HG02610 (cell line): ENCODE data around the gene GNAL.

Experiments
- ATAC-seq: cut with Tn5 transposase; IDR thresholded peaks from one replicate; pipeline ENCODE4 v1.9.1; 2021; ENCODE audit warnings: mild to moderate bottlenecking, moderate library complexity; ENCODE audit not compliant: unreplicated experiment

GNAL gene

DNA sequence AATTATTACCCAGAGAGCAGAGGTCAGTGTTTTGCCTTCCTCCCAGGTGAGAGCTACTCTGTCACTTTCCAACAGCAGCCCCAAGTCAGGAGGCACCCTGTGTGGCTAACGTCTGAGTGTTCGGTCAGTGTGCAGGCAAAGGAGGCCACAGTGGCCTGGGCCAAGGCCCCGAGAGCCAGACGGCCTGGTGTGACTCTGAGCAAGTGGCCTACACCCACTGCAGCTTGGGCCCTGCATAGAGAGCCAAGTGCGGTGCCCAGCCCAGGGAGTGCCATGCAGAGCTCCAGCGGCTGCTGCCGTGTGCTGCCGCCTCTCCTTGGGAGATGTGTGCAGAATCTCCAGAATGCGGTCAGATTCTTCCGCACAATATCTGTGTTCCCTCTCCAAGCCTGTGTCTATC lies 70.4 kb downstream of the GNAL start:
- no peak for ATAC-seq

DNA sequence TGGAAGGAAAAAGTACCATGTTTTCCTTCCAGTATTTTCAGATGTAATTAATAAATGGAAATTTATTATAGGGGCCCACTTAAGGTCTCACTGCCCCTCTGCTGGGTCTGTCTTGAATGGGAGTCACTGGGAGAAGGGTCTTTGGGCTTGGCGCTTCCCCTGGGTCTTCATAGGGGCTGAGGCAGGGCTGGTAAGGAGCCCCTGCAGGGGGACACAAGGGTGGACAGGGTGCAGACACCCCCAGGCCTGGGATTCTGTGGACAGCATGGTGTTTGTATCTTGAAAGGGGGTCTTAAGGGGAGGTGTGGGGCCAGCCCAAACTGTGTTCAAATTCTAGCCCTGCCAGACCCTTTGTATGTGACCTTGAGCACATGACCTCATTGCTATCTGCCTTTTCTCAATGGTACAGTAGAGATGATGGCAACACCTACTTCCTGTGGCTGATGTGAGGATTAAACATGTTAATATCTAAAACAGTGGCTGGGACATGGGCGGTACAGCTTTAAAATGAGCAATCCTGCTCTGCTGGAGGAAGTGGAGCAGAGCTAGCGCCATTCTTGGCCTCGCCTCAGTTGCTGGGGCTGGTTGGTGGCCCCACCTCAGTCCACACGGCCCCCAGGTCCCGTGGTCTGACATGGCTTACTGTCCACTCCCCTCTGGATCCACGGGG lies 71.6 kb downstream of the GNAL start:
- ATAC-seq: no peak

DNA sequence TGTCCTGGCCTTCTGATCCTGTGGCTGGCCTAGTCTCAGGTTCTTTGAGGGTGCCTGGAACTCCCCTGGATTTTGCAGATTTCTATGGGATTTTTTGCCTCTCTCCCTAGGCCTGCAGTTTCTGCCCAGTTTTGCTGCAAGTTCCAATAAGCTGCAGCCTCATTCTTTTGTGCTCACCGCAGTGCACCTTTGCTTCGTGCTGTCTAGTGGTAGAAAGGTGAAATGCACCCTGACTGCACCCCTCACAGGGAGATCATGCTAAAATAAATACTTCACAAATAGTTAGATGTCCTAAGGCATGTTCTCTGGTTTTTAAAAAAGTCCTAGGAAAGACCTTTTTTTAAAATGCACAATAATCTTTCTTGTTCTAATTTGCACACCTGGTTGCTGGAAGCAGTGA lies 72.5 kb downstream of the GNAL start:
- no peak for ATAC-seq

DNA sequence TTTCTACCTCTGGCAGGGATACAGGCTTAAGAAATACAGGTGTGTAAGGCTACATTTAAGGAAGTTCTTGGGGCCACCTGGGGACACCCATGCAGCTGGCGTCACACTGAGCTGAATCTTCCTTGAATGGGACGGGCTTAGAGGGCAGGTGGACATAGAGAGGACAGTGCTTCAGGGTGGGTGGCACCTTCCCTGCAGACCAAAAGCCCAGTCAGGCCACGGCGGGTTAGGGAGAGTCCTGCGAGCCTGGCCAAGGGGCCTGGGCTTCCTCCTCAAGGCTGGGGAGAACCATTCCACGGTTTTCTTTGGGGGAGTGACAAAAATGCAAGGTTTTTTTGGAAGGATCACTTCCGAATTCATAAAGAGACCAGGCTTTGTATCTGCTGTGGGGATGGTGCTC lies 73.4 kb downstream of the GNAL start:
- ATAC-seq: no peak

DNA sequence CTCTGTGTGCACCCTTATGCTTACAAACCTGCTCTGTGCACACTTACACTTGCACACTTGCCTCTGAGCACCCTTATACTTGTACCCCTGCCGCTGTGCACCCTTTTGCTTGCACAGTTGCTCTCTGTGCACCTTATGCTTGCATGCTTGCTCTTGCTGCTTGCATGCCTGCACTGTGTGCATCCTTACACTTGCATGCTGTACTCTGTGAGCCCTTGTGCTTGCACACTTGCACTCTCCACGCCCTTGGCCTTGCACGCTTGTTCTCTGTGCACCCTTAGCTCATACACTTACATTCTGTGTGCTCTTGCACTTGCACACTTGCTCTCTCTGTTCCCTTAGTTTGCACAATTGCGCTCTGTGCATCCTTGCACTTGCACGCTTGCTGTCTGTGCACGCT lies 78.3 kb downstream of the GNAL start:
- no peak for ATAC-seq

DNA sequence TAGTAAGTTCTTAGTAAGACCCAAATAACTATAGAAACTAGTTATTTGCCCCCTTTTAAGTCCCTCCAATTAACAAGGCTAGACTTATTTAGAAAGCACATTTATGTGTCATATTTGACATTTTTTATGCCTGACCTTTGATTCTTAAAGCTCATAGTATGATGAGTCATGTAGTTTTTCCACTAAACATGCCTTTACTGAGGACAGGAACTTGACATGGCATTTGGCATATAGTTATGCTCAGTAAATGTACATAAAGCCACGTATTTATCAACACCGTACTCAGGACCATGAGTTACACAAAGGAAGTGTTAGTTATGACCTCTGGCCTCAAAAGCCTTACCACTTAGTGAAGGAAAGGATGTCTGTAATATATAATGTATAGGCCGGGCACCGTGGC lies 78.9 kb downstream of the GNAL start:
- ATAC-seq: no peak

DNA sequence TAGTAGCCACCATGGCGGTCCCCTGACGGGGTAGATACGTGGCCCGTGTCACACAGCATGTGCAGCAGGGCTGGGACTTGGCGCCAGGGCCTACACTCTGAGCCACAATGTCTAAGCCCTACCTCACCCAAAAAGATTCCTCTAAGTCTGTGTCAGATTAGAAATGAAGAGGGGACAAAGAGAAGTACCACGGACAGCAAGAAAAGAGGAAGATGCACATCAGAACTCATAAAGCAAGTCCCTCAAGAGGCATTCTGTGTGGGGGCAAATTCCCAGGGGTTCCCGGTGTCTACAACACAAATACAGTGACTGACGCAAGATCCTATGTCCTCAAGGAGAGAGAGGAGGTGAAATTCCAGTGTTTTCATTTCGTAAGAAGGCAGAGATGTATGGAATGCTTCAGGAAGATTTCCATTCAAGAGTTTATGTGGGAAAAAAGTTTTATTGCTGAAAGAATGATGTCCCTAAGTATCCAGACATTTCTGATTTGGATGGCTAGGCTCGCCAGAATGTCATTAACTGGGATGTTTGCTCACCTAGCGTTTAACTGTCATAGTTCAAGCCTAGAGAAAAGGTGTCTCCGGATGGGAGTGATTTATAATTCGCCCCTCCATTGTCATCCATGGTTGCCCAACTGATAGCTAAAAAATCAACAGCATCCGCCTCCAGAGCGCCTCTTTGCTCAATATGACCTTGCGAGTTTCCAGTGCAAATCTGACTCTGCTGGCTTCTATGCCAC lies 86.5 kb downstream of the GNAL start:
- ATAC-seq: no peak

DNA sequence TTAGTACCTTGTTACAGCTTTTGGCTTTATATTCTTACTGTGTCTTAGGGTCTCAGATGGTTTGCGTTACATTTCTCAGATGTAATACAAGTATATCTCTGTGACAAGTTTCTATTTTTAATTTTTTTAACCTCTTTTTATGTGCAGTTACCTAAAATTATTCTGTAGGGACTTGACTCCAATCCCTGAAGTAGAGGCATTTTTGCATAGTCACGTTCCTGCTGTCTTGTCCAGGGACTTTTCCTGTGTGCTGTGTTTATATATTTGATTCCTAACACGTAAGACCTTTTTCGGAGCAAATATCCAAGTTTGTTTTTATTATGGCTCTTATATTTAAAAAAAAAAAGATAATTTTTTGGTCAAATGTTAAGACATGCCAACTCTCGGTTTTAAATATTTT lies 91.0 kb downstream of the GNAL start:
- no peak for ATAC-seq

DNA sequence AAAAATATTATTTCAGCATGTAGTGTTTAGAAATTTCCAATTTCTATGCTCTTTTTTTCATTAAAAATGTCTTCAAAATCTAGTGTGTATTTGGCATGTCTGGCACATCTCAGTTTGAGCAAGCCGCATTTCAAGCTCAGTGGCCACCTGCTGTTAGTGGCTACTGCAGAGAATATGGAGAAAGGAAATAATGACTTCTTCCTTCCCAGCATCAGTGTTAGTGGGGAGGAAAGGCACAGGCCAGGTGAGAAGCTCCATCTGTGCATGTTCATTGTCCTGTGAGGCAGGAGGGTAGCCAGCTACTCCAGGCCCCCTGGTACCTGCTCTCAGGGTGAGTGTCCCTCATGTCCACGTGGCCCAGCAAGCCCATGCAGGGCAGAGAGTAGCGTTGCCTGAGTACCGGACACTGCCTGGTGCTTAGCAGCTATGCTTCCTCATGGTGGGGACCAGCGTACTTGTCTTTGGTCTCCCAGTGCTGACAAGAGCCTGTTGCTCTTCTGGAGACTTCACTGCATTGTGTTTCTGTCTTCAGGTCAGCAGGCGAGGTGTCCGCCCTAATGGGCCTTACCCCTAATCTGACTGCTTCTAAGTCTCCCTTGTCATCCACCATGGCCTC lies 94.8 kb downstream of the GNAL start:
- no peak for ATAC-seq

DNA sequence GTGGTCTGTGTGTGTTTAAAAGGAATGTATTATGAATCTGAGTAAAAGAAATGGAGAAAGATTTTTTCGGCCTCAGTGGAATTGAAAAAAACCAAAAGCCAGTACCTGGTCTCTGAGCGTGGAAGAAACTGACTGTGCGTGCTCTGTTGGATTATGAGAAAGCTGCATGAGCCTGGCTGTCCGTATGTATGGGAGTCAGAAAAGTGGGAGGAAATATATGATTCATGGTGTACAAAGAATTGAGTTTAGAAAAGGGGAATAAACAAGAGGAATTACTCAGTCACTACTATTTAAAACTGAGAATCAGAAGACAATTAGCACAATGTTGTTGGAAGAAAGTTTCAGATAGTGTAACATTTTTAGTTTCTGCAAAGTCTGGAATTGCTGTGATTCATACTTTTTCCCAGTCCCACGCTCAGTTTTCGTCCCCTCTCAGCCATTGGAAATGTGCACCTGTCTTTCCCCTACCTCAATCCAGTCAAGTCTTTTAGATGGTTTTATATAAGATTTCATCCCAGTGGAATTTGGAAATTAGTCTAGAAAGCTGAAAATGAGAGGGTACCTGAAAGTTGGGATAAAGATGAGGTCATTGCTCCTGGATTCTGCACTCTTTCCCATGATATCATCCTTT lies 95.7 kb downstream of the GNAL start:
- no peak for ATAC-seq

DNA sequence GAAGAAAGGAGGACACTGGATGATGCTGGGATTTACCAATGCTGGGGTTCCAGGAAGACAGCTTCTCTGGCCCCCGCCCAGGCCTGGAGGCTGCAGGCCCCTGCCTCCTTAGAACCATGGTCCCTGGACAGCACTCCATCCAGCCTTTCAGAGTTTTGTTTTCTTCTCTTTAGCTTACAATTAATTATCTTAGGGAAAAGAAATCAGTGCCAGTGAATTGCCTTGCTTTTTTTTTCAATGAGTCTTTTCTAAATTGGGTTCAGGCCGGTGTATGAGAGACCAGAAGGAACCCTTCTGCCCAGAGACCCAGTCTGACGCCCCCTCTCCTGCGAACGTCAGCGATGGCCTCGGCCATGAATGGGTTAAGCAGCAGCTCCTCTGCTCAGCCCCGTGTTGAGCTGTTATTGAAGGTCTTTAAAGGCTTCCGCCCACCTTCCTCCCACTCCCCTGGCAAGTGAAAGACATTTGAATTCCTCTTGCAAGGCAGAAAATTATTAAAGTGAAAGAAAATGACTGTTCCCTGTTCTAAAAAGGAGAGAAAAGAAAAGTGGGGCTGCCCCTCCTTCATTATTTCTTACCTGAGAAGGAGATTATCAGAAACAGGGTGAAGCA lies 96.5 kb downstream of the GNAL start:
- ATAC-seq: no peak

DNA sequence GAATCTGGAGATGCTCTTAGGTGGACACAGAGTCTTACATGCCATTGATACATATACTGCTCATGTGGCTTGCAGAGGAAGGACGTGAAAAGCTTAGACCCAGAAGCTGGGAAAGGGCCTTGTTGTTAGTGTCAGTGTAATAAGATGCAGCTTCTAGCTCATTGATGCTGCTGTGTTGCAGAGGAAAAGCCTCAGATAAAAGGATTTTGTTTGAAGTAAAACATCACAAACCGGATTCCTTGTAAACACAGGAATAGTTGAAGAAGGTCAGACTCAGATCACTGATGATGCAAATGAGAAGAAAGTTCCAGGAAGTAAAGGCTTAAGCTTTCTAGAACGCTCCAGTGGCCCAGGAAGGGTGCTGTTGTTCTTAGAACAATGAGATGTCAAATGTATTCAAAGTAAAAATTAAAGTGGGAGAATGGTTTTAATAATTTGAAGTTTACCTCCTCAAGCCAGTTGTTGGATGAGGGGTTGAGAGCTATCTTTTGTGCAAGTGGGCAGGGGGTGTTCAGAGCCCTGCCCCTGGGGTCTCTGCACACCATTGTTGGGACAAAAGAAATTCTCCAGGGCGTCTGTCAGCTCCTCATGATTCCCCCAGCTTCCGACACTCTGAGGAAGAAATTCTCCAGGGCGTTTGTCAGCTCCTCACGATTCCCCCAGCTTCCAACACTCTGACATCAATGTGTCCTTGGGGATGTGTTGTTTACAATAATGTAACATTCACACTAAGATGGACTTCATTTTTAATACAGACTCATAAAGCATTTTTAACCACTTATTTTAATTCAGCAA lies 100.8 kb downstream of the GNAL start:
- no peak for ATAC-seq

DNA sequence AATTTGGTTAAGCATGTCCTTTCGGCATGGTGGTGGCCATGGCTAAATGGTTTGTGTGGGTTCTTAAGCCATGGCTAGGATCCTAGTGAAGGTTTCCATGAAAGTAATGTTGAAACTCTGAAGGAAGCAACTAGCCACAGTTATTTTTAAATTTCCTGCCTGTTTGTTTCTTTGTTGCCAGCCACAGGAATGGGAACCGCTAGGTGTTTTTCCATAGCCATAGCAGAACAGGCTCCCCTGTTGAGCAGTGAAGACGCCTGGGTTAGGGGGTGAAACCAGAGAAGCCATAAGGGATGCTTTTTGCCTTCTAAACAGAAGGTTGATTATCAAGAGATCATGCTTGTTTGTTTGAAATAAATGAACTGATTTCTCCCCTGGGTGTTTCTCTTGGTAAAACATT lies 102.1 kb downstream of the GNAL start:
- ATAC-seq: no peak

DNA sequence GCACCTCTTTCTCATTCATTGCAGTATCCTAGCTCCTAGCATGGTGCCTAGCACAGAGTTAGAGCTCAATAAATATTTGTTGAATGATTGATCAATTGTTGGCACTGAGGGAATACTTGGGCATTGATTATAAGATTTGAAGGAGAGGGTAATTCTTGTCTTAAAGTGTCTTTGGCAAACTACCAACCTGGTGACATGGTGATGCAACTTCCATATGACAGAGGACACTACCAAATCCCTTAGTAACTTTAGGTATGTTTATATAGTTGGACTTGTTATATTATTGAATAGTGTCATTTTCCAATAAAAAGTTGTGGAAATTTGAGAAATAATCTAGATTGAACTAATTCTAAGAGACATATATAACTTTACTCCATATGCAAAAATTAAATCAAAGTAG lies 103.6 kb downstream of the GNAL start:
- ATAC-seq: no peak

DNA sequence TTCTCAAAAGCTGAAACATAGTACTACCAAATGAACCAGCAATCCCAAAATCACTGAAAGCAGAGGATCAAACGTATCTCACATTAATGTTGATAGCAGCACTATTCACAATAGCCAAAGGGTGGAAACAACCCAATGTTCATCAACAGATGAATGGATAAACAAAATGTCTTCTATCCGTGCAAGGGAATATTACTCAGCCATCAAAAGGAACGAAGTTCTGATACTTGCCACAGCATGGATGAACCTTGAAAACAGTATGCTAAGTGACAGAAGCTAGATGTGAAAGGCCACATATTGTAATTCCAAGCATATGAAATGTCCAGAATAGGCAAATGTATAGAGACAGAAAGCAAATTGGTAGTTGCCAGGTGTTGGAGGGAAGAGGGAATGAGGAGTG lies 105.1 kb downstream of the GNAL start:
- ATAC-seq: no peak

DNA sequence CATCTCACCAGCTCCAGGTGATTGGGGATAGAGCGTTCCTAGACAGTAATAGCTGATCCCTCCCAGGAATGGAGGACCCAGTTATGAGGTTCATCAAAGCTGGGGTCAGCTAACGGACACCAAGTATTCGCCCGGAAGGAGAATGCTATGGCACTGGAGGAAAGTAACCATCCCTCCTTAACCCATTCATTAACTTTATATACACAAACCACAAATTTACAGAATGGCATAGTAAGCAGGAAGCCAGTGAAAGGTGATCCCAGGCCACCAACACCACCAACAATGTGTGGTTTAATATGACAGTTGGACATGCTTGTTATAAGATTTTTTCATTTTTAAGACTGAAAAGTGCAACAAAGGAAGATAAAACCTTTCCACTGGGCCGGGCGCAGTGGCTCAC lies 106.9 kb downstream of the GNAL start:
- no peak for ATAC-seq

DNA sequence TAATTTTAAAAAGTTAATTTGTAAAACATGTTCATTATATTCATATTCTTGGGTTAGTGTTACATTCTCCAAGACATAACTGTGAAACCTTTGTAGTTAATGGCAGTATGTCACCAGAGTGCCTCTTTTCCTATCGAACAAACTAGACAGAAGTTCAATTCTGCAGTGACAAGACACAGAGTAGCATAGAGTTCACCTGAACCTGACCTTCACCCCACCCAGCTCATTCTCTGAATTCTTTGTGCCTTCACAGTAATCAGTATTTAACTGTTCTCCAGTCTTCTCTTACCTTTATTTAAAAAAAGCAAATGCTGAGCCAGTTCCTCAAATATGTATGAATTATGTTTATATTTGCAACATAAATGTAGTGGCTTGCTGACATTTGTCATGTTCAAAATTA lies 109.2 kb downstream of the GNAL start:
- no peak for ATAC-seq

DNA sequence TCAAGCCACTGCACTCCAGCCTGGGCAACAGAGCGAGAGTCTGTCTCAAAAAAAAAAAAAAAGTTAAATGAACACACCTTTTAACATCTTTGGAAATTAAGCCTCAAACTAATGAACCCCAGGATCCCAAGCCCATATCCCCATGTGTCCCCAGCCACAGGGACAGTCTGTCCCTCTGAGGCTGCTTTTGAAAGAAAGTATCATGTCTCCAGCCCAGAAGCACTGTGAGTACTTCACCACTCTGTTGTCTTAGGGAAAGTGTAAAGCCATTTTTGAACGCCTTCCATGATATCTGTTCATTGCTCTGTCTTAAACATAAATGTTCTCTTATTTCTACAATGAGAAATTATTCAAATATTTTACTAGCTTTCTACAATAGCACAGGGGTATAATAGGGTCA lies 110.0 kb downstream of the GNAL start:
- ATAC-seq: no peak

DNA sequence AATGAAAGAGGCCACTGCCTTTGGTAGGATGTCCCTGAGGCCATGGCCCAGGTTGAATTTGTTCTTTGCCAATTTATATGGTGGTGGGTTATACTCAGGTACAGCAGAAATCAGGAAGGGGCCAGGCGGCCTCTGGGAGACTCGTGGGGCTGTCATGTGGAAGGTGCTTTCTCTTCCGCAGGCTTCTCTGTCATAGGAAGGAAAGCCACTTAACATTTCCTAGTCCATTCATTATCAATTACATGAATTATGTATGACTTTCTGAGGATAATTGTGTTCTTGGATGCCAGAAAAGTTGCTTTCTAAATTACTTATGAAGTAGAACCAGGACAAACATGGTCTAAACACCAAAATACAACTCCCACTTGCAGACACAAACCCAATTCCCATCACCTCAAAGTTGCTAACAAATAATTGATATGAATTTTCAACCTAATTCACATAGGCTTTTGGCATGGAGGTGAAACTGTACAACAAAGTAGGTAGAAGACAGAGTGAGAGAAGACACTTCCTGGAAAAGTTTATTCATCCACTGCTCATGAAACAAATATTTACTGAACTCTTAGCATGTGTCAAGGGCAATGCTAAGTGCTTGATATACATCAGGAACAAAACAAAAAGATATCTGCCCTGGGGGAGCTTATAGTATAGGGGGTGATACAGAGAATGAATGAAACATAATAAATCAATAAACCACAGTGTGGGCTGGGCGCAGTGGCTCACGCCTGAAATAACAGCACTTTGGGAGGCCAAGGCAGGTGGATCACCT lies 111.7 kb downstream of the GNAL start:
- ATAC-seq: no peak

DNA sequence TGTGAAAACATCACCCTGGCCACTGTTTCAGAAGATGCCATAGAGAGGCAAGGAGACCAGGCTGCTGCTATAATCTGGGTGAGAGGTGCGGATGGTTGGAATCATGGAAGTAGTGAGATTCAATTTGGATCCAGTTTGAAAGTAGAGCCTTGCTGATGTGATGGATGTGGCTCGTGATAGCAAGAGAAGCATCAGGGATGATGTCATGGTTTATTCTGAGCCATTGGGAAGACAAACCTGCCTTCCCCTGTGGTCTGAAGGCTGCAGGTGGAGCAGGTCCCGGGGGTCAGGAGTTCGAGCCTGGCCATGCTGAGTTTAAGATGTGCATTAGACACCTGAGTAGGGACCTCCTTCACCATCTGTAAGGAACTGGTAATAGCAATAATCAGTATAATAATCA lies 112.5 kb downstream of the GNAL start:
- ATAC-seq: no peak
